Lower leg skin (tissue), 4 donors: ENCODE data around the gene CHMP5. TPM values are rescaled to one million over a fixed set of nuclear protein-coding genes. Genes with fewer than 3 reads are reported as not detected.

Experiments
- DNase-seq, 2 donors: peaks; one replicate each; pipeline ENCODE4 v3.0.0-alpha.2; 2019; ENCODE audit warnings: low spot score in 2 of 2
- H3K4me3 ChIP-seq: fragments of 200-600 bp; sonication (generic); 2 replicates; pipeline ENCODE4 v1.5.1; 2017; ENCODE audit warnings: mild to moderate bottlenecking, low read depth; ENCODE audit not compliant: poor library complexity, severe bottlenecking
- POLR2A ChIP-seq, 2 donors: fragments of 450-650 bp; IDR thresholded peaks; one replicate each; pipeline ENCODE4 v1.6.1; 2016 to 2017; ENCODE audit warnings: antibody characterized with exemption in 2 of 2, mild to moderate bottlenecking in 1 of 2, moderate library complexity in 1 of 2
- WGBS, 2 donors: methylation state at CpG; one replicate each; pipeline ENCODE4 v1.1.5; 2018; 5-methylcytosine and 5-hydroxymethylcytosine counted together
- intact Hi-C: fragments of 100-400 bp; cut with DNase I; formaldehyde crosslinking; loops from one replicate; pipeline ENCODE4 v1.15.0; 2023; ENCODE audit warnings: low total_unique reads
- total RNA-seq, 4 donors: library from RNA; depleted of rRNA; stranded (reverse); fragments of >200 nt; gene quantifications; one replicate each; pipeline ENCODE4 v1.1.0, GENCODE V29; 2016
- TF ChIP-seq, protein P1 (sequence below), 3 donors: fragments of 450-650 bp; IDR thresholded peaks; one replicate each; pipeline ENCODE4 v1.5.1; 2016; ENCODE audit warnings: antibody characterized with exemption in 3 of 3, mild to moderate bottlenecking in 3 of 3, moderate library complexity in 2 of 3

CHMP5 gene
- total RNA-seq = 10 to 100 TPM; 55.3 to 81.5 (median 65.6) TPM

DNA sequence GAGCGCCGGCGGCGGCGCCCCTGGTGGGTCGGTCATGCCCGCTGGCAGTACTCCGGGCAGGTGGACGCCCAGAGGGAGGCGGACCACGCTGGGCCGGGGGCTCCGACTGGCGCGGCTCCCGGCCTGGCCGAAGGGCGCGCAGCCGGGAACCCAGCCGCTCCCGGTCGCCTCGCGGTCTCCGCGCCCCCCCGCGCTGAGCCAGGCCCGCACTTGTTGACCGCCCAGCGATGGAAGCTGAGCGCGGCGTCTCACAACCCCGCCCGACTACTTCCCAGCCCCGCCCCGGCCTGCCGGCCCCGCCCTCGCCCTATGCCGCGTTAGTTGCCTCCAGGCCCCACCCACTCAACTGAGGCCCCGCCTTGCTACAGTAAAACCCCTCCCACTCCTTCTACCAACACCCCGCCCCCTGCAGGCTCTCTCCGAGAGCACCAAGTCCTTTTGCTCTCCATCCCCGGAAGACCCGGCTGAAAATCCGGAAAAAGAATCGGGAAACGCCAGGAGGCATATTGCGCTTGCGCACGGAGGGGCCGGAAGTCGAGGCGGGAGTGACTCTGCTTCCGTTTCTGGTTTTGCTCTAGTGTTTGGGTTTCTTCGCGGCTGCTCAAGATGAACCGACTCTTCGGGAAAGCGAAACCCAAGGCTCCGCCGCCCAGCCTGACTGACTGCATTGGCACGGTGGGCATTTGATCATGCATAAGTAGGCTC is at the start of gene CHMP5, which contains the start of gene BAG1:
Gene CHMP5 (plus strand): TSS at position 577 of the 705 bp plus-strand sequence. CDS start 30 bp downstream, at position 607.
Gene BAG1 (minus strand): TSS at position 236 of the 705 bp plus-strand sequence.
- peak within 1 kb of the TSS; percentile 83 for H3K4me3 ChIP-seq
- intact Hi-C loops = no loop called here
- DNase-seq = peak; percentile 100
- WGBS, 2 donors = 1% methylated on average over 47 to 48 of the region's 67 CpGs
- peak in 1 of 2 donors; percentile 17 for TF ChIP-seq POLR2A (IDR thresholded peaks at IDR 0.05)
- TF ChIP-seq, protein P1, sequence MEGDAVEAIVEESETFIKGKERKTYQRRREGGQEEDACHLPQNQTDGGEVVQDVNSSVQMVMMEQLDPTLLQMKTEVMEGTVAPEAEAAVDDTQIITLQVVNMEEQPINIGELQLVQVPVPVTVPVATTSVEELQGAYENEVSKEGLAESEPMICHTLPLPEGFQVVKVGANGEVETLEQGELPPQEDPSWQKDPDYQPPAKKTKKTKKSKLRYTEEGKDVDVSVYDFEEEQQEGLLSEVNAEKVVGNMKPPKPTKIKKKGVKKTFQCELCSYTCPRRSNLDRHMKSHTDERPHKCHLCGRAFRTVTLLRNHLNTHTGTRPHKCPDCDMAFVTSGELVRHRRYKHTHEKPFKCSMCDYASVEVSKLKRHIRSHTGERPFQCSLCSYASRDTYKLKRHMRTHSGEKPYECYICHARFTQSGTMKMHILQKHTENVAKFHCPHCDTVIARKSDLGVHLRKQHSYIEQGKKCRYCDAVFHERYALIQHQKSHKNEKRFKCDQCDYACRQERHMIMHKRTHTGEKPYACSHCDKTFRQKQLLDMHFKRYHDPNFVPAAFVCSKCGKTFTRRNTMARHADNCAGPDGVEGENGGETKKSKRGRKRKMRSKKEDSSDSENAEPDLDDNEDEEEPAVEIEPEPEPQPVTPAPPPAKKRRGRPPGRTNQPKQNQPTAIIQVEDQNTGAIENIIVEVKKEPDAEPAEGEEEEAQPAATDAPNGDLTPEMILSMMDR (IDR thresholded peaks at IDR 0.05) = no peak

DNA sequence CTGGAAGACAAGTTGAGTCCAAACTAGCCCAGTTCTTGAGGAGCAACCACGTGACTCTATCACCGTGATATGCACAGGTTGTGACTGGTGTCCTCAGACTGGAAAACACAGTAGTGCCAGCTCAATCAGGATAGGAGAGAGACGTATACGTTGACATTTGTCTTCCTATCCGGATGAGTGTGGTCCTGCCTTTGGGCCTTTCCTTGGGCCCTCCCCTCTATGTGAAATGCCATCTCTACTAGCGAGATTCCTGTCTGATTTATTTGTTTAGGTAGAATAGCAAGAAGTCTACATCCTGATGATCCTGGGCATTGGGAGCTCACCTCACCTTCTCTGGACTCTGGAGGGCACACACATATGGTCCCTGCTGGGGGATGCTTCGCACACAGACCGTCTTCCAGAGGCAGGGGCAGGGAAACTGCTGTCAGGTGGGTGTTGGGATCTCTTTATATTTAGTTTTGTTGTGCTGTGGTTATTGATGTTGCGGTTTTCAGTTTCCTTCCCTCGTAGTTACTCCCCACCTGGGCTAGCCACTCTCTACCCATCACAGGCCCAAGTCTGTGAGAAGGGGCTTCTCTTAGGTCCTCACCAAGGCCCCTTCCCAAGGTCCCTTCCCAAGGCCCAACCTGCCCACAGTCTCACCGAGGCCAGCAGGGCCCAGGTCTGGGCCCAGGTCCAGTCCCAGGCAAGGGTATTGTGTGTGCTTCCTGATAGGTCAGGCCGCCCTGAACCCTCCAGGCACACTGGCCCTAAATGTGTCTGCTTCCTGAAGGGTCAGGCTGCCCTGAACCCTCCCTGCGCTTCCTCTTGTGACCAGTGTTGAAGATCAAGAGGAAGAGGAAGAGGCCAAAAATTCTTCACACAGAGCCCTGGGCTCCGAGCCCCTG is 43.9 kb upstream of the CHMP5 start:
- TF ChIP-seq POLR2A (IDR thresholded peaks at IDR 0.05) = no peak
- intact Hi-C loops = no loop called here
- 82 to 83% methylated on average over 13 to 14 of the region's 14 CpGs for WGBS, 2 donors
- no peak overlapping the region for H3K4me3 ChIP-seq
- DNase-seq = no peak

DNA sequence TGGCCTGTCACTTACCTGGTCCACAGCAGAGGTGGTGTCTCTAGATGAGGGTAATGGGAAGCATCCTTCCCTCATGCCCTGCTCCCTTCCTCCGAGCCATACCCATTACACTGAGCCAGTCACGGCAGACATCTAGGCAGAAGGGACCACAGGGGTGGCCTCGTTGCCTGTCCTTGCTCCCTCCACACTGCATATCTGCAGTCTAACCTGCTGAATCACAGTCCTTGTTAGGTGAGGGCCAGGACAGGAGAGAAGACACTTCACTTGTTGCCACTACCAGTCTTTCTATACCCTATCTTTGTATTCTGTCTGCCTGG is 43.3 kb upstream of the CHMP5 start:
- intact Hi-C loops = no loop called here
- H3K4me3 ChIP-seq = no peak overlapping the region
- WGBS, 2 donors = 87 to 92% methylated on average over 3 of the region's 3 CpGs
- DNase-seq = no peak
- TF ChIP-seq, protein P1 (IDR thresholded peaks at IDR 0.05) = no peak
- TF ChIP-seq POLR2A (IDR thresholded peaks at IDR 0.05) = no peak

DNA sequence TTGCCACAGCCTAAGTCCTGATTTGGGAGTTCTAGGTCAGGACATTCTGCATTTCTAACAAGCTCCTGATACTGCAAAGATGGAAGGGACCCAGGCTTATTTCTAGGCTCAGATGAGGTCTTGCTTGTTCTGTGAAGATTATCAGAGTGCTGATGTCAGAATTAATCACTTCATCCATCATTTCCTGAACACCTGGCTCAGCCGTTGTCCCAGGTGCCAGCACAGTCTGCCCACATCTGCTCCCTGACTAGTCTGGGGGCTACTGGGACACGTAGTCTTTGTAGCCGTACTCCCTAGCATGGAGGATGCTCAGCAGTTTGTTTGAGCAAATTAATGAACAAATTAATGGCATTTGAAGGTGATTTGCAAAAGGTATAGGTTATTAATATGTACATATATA is 42.8 kb upstream of the CHMP5 start:
- H3K4me3 ChIP-seq = no peak overlapping the region
- no peak for DNase-seq
- 67 to 69% methylated on average over 3 of the region's 3 CpGs for WGBS, 2 donors
- intact Hi-C loops = no loop called here
- TF ChIP-seq, protein P1 (IDR thresholded peaks at IDR 0.05) = no peak
- TF ChIP-seq POLR2A (IDR thresholded peaks at IDR 0.05) = no peak

DNA sequence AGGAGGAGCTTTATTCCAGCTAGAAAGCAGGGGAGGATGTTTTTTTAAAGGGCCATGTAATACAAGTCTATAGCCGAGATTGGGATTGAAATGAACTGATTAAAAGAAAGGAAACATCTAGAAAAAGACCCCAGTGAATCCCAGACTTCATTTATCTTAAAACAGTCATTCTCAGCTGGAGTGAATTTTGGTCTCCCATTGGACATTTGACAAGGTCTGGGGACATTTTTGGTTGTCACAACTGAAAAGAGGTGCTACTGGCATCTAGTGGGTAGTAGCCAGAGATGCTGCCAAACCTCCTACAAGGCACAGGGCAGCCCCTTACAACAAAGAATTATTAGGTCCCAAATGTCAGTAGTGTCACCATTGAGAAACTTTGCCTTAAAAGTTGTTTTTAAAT is 41.2 kb upstream of the CHMP5 start:
- intact Hi-C loops = loop anchor here (2.0 kb wide), 1 partner anchor 143 kb away; no protein-coding TSS in a partner anchor
- H3K4me3 ChIP-seq = no peak overlapping the region
- DNase-seq = no peak
- no peak for TF ChIP-seq POLR2A (IDR thresholded peaks at IDR 0.05)
- TF ChIP-seq, protein P1 (IDR thresholded peaks at IDR 0.05) = no peak
- WGBS, 2 donors = 64 to 79% methylated on average over 1 of the region's 1 CpG
